Stomach (tissue), 9 donors: Measurements from ENCODE around the gene ESCO1. TPM values are rescaled to one million over a fixed set of nuclear protein-coding genes. Genes with fewer than 3 reads are reported as not detected.

ENCODE experiments used
- DNase-seq, 2 donors: peaks; one replicate each; pipeline versions ENCODE4 v3.0.0 to v3.0.0-alpha.2; 2013 to 2019
- H3K27ac ChIP-seq, 5 donors: fragments of 200-600 bp in 4 of 5; sonication (generic) in 4 of 5; one replicate each; pipeline ENCODE4 v1.5.1; 2013 to 2019; ENCODE audit warnings: mild to moderate bottlenecking in 1 of 5, moderate library complexity in 1 of 5
- H3K27me3 ChIP-seq, 3 donors: fragments of 200-600 bp; sonication (generic); one replicate each; pipeline ENCODE4 v1.5.1; 2017 to 2019; ENCODE audit warnings: mixed run types in 1 of 3
- H3K36me3 ChIP-seq, 4 donors: fragments of 200-600 bp; sonication (generic); 1 replicate in 3 of 4; 2 replicates in 1 of 4; pipeline ENCODE4 v1.5.1; 2016 to 2019
- H3K4me1 ChIP-seq, 4 donors: fragments of 200-600 bp; sonication (generic); one replicate each; pipeline ENCODE4 v1.5.1; 2016 to 2019
- H3K4me3 ChIP-seq, 4 donors: fragments of 200-600 bp; sonication (generic) in 3 of 4; one replicate each; pipeline ENCODE4 v1.5.1; 2016 to 2019; ENCODE audit warnings: mild to moderate bottlenecking in 1 of 4
- H3K9me3 ChIP-seq, 4 donors: fragments of 200-600 bp; sonication (generic); one replicate each; pipeline ENCODE4 v1.5.1; 2016 to 2019
- CTCF ChIP-seq, 7 experiments: fragments of 450-650 bp in 4 of 7; fragments of 200-600 bp in 3 of 7; sonication (generic) in 3 of 7; IDR thresholded peaks; one replicate each; pipeline ENCODE4 v1.5.1; 2016 to 2019; ENCODE audit warnings: antibody characterized with exemption in 7 of 7, control low read depth in 2 of 7, mild to moderate bottlenecking in 1 of 7
- EP300 ChIP-seq: sonication (generic); formaldehyde crosslinking; IDR thresholded peaks from one replicate; pipeline ENCODE4 v1.6.1; 2017; ENCODE audit warnings: antibody characterized with exemption
- POLR2A ChIP-seq, 4 donors: fragments of 450-650 bp; IDR thresholded peaks; one replicate each; pipeline ENCODE4 v1.6.1; 2016; ENCODE audit warnings: antibody characterized with exemption in 4 of 4, control low read depth in 2 of 4, mild to moderate bottlenecking in 1 of 4, moderate library complexity in 1 of 4
- POLR2AphosphoS5 ChIP-seq, 3 donors: sonication (generic); formaldehyde crosslinking; IDR thresholded peaks; one replicate each; pipeline ENCODE4 v1.6.1; 2016; ENCODE audit warnings: antibody characterized with exemption in 3 of 3
- WGBS, 5 donors: extraction: QIAGEN DNeasy Blood & Tissue Kit in 3 of 5; methylation state at CpG; one replicate each; pipeline versions ENCODE4 v1.1.5 to v1.1.7; 2013 to 2018; 5-methylcytosine and 5-hydroxymethylcytosine counted together
- intact Hi-C: fragments of 100-400 bp; cut with DNase I; formaldehyde crosslinking; loops from one replicate; pipeline ENCODE4 v1.15.1; 2023; ENCODE audit warnings: low total_unique reads
- polyA plus RNA-seq, 3 donors: library from polyadenylated mRNA; stranded (reverse); fragments of 200-250 nt; gene quantifications; one replicate each; pipeline ENCODE4 v1.2.3, GENCODE V29; 2013
- total RNA-seq, 5 donors: library from RNA; depleted of rRNA; stranded (reverse); fragments of >200 nt; gene quantifications; one replicate each; pipeline versions ENCODE4 v1.1.0 to v1.2.3, GENCODE V29; 2014 to 2016
- donor health status: healthy with polysubstance abuse.
- donor health status: Bipolar disorder and iron deficiency.
- donor health status: healthy.

ESCO1 gene
- total and polyA plus RNA-seq, 8 donors = 5.2 to 53.6 (median 16.0) TPM

- DNase-seq = no peak
- H3K36me3 ChIP-seq = peaks cover 31 to 91% (median 88%) of the 10 kb centered on the region in 4 donors
- intact Hi-C loops = no loop called here
- no peaks in the 10 kb centered on the region for H3K27me3 ChIP-seq
- no peak for TF ChIP-seq POLR2A (IDR thresholded peaks at IDR 0.05)
- TF ChIP-seq POLR2AphosphoS5 (IDR thresholded peaks at IDR 0.05) = no peak
- H3K27ac ChIP-seq = no peak overlapping the region
- peaks cover 0 to 4% (median 2%) of the 10 kb centered on the region in 4 donors for H3K4me1 ChIP-seq
- H3K4me3 ChIP-seq = no peak overlapping the region
- H3K9me3 ChIP-seq = no peaks in the 10 kb centered on the region
Observed at GRCh38 chr18:21559195-21559594, 41.3 kb downstream of the ESCO1 start.

GRCh38 chr18:21557607-21558253, 42.8 kb downstream of the ESCO1 start:
- Histone ChIP-seq H3K27me3 (no peaks in the 10 kb centered on the region), H3K4me1 (peaks cover 0 to 4% (median 2%) of the 10 kb centered on the region in 4 donors), H3K36me3 (peaks cover 18 to 90% (median 82%) of the 10 kb centered on the region in 4 donors), H3K27ac (peak overlapping the region in 2 of 5 donors; percentile 12 to 38), H3K4me3 (no peak overlapping the region), H3K9me3 (no peaks in the 10 kb centered on the region)
- WGBS, 5 donors = 57 to 64% (median 63%) methylated on average over 6 of the region's 6 CpGs
- intact Hi-C loops = no loop called here
- TF ChIP-seq POLR2A (IDR thresholded peaks at IDR 0.05) = no peak
- no peak for TF ChIP-seq CTCF (IDR thresholded peaks at IDR 0.05)
- no peak for TF ChIP-seq POLR2AphosphoS5 (IDR thresholded peaks at IDR 0.05)
- no peak for TF ChIP-seq EP300
- DNase-seq = peak in 1 of 2 donors; percentile 14

GRCh38 chr18:21550510-21550970, 50.0 kb downstream of the ESCO1 start:
- intact Hi-C loops = no loop called here
- H3K4me3 ChIP-seq = no peak overlapping the region

GRCh38 chr18:21548647-21549046, 51.9 kb downstream of the ESCO1 start:
- Histone ChIP-seq H3K36me3 (peaks cover 0 to 86% (median 68%) of the 10 kb centered on the region in 4 donors), H3K9me3 (no peaks in the 10 kb centered on the region), H3K4me3 (no peak overlapping the region), H3K27ac (no peak overlapping the region), H3K4me1 (no peaks in the 10 kb centered on the region), H3K27me3 (no peaks in the 10 kb centered on the region)
- intact Hi-C loops = no loop called here
- WGBS, 5 donors = 98 to 100% (median 100%) methylated on average over 2 of the region's 2 CpGs
- DNase-seq = no peak
- TF ChIP-seq EP300 (no peak), POLR2A (IDR thresholded peaks at IDR 0.05) (no peak), POLR2AphosphoS5 (IDR thresholded peaks at IDR 0.05) (no peak), CTCF (IDR thresholded peaks at IDR 0.05) (no peak)

More at GRCh38 chr18:21550510-21550970, 50.0 kb downstream of the ESCO1 start:
- Histone ChIP-seq H3K4me1 (no peaks in the 10 kb centered on the region), H3K9me3 (no peaks in the 10 kb centered on the region), H3K27me3 (no peaks in the 10 kb centered on the region), H3K27ac (no peak overlapping the region), H3K36me3 (peaks cover 0 to 86% (median 69%) of the 10 kb centered on the region in 4 donors)
- WGBS, 5 donors = 82 to 87% (median 86%) methylated on average over 11 of the region's 11 CpGs
- DNase-seq = no peak
- TF ChIP-seq POLR2AphosphoS5 (IDR thresholded peaks at IDR 0.05) (no peak), CTCF (IDR thresholded peaks at IDR 0.05) (no peak), EP300 (no peak), POLR2A (IDR thresholded peaks at IDR 0.05) (no peak)

GRCh38 chr18:21546423-21546822, 54.1 kb downstream of the ESCO1 start:
- no peak for DNase-seq
- Histone ChIP-seq H3K27ac (no peak overlapping the region), H3K4me3 (no peak overlapping the region), H3K9me3 (no peaks in the 10 kb centered on the region), H3K36me3 (peaks cover 0 to 65% (median 57%) of the 10 kb centered on the region in 4 donors), H3K27me3 (no peaks in the 10 kb centered on the region), H3K4me1 (no peaks in the 10 kb centered on the region)
- TF ChIP-seq CTCF (IDR thresholded peaks at IDR 0.05) = no peak
- no peak for TF ChIP-seq POLR2AphosphoS5 (IDR thresholded peaks at IDR 0.05)
- TF ChIP-seq POLR2A (IDR thresholded peaks at IDR 0.05) = no peak
- TF ChIP-seq EP300 = no peak
- 90 to 95% (median 94%) methylated on average over 5 of the region's 5 CpGs for WGBS, 5 donors
- intact Hi-C loops = no loop called here
